GM10266 (cell line): Measurements from ENCODE around the gene ANXA3.

Experiments
- DNase-seq: peaks from one replicate; pipeline ENCODE4 v3.0.0; 2012; ENCODE audit errors: extremely low spot score
- CTCF ChIP-seq: IDR thresholded peaks from 2 replicates; pipeline ENCODE4 v1.5.1; 2012; ENCODE audit warnings: mild to moderate bottlenecking, low read depth; ENCODE audit not compliant: control insufficient read depth, insufficient read depth; ENCODE audit errors: missing control alignments

The ANXA3 gene

GRCh38 chr4:78527555-78527954 is 24.0 kb upstream of the ANXA3 start:
- no peak for DNase-seq
- no peak for TF ChIP-seq CTCF

GRCh38 chr4:78528327-78528726 is 23.2 kb upstream of the ANXA3 start:
- DNase-seq: no peak
- TF ChIP-seq CTCF: no peak

- TF ChIP-seq CTCF: no peak
- no peak for DNase-seq
Measured at GRCh38 chr4:78529569-78530209, 21.9 kb upstream of the ANXA3 start.

- no peak for TF ChIP-seq CTCF
- DNase-seq: no peak
Measured at GRCh38 chr4:78532046-78532445, 19.5 kb upstream of the ANXA3 start.

GRCh38 chr4:78533854-78534253 is 17.7 kb upstream of the ANXA3 start:
- no peak for TF ChIP-seq CTCF
- DNase-seq: no peak

- no peak for TF ChIP-seq CTCF
- DNase-seq: no peak
Measured at GRCh38 chr4:78534286-78534955, 17.1 kb upstream of the ANXA3 start.

GRCh38 chr4:78542373-78542772 is 9.2 kb upstream of the ANXA3 start:
- no peak for DNase-seq
- no peak for TF ChIP-seq CTCF
